COLO668 (cell line): ENCODE data around the gene LMAN1.

Experiments used
- DNase-seq: peaks from one replicate; lab custom pipeline; 2025; ENCODE audit not compliant: unreplicated experiment; lab: John Stamatoyannopoulos, UW

LMAN1 gene

GRCh38 chr18:59305295-59305694, 53.8 kb downstream of the LMAN1 start:
- DNase-seq: no peak

DNA sequence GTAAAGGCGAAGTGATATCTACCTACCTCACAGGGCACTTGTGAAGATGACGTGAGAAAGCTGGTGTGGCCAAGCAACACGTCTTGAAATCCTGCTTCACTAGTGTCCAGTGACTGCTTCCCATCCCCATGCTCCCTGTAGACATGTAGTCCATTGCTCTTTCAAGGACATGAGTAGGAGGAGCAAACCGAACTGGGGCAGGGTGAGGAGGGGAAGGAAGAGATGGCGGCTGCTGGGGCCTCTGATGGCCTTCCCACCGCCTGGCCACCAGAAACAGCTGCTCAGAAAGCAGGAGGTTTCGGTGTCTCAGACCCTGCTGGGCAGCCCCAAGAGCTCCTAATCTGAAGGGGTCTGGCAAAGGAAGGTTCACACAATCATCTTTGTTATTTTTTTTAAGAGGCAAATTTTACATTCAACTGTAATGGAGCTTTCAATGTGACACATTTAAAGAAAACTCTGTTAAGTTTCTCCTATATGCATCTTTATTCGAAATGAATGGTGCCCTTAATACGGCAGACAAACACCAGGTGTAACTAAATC, 55.3 kb downstream of the LMAN1 start:
- DNase-seq: no peak

GRCh38 chr18:59303006-59303405, 56.1 kb downstream of the LMAN1 start:
- no peak for DNase-seq

DNA sequence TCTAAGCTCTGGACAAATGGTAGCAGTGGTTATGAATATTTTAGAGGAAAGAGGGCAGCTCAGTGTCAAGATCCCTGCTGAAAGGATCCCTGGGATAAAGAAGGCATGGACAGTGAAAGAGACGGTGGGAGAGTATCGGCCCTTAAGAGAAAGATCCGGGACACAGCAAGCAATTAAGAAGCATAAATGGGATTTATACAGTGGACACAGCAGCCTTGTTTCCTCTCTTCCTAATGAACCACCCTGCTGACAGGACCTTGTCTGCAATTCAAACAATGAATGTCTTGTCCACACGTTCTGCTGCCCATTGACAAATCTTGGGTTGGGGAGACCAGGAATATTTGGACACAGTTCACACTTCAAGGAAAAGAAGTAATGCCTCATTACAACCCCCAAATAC, 57.1 kb downstream of the LMAN1 start:
- no peak for DNase-seq

- DNase-seq: no peak
Measured at GRCh38 chr18:59300676-59301285, 58.3 kb downstream of the LMAN1 start.

DNA sequence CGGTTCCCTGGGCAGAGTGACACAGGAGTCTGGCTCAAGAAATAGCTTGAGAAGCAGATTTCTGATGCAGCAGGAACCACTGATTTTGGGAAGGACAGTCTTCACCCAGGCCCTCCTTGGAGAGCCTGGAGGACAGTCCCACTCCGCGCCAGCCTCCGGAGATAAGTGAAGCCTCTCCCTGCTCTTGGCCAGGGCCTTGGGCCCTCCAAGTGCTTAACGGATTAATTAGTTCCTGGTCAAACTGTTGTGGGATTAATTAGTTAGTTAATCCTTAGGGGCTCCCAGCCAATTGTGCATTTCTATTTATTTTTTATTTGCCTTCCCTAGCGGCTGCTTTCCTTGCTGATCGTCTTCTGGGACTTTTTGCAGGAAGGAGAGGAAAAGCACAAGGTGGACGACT, 60.2 kb downstream of the LMAN1 start:
- DNase-seq: no peak

DNA sequence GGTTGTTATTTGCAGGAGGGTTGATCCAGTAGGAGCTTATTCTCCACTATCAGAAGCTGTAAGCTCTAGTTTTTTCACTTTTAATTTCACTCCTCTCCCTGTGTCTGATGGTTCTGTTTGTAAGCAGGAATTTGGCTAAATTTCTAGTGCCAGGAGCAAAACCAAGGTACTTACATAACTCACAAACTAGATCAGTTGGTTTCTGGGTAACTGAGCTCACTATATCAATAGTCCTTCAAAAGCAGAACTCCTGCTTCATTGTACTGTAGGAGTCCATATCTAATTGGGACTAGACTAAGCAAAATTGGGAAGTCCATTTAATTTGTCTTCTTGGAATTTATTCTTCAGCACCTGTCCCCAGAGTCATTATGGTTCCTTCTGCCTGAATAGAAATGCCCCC, 65.7 kb downstream of the LMAN1 start:
- no peak for DNase-seq

- no peak for DNase-seq
Measured at GRCh38 chr18:59286341-59286740, 72.7 kb downstream of the LMAN1 start.

GRCh38 chr18:59282341-59282740, 76.7 kb downstream of the LMAN1 start:
- DNase-seq: no peak

- DNase-seq: no peak
Measured at GRCh38 chr18:59279722-59280121, 79.3 kb downstream of the LMAN1 start.

- no peak for DNase-seq
Measured at GRCh38 chr18:59279193-59279592, 79.9 kb downstream of the LMAN1 start.

DNA sequence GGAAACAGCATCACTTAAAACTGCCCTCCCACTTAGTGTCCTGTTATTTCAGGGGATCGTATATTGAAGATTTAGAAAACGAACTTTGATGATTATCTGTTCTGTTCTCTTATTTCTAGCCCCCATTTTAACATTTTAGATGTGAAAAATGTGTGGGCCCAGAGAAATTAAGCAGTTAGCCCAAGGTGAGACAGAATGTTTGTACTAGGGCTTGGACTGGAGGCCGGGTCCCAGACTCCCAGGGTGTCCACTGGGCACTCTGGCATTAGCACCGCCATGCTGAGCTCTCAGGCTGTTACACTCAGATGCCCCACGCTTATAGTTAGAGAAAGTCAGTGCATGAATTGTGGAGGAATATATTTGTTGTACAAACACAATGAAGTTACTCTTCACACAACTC, 80.3 kb downstream of the LMAN1 start:
- DNase-seq: no peak
